ENCODE measurements around the gene ZDBF2.

- TF ChIP-seq TARDBP (IDR thresholded peaks at IDR 0.05) (no peak), HDGF (IDR thresholded peaks at IDR 0.05; ENCODE audit: borderline replicate concordance) (no peak), SP1 (IDR thresholded peaks at IDR 0.05) (no peak), L3MBTL2 (conservative IDR thresholded peaks at IDR 0.05) (no peak), ARNT (IDR thresholded peaks at IDR 0.05) (no peak)
Measured at GRCh38 chr2:206341396-206341795, 66.9 kb downstream of the ZDBF2 start.
